Measurements from ENCODE around the gene CACNA1F. TPM values are rescaled to one million over a fixed set of nuclear protein-coding genes. Genes with fewer than 3 reads are reported as not detected.

The CACNA1F gene
- total and polyA plus RNA-seq, 9 of the 15 experiments (the other 6 are each of a cell fraction or from before 2014, with no cell fraction given): under 0.01 to 0.41 (median 0.03) TPM; not detected in 3

DNA sequence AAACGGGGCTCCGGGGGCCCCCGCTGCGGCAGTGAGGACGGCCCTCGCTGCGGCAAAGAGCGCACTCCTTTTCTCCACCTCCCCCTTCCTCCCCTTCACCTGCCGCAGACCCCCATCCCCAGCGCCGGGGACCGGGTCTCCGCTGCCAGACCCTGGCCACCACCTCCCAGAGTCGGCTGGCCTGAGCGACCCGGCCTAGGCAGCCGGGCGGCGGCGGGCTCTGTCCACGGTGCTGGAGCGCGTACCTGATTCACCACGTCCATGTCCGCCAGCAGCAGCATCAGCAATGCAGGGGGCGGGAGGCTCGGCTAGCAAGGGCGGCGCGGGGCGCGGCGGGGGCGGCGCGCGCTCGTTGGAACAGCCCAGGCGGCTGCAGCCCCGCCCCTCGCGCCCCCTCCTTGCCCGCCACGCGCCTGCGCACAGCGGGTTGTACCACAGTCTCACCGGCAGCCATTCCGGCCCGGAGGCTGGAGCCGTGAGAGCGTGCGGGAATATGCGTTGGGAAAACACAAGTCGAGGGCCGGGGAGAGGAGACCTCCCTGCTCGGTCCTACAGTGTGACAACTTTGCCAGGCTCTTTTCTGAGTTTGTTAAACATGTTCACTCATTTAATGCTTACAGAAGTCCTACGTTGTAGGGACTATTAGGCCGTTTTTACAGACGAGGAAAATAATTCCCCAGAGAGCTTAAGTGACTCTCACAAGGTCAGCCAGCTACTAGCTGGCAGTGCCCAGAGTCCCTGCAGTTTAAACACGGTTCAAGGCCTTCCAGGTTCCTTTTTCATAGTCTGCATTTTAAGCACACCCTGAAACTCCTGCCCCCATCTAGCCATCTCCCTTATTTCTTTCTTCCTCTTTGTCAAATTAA is 33.0 kb downstream of the CACNA1F start, which contains the start of gene SYP (continued):
- TF ChIP-seq ZNF57 (CRISPR knock-in tag; IDR thresholded peaks at IDR 0.05) (no peak), NR2F6 (CRISPR knock-in tag; IDR thresholded peaks at IDR 0.05) (no peak), BCL6 (CRISPR knock-in tag; IDR thresholded peaks at IDR 0.05) (peak; percentile 45; the same call in 1 of the 2 replicates), ZNF174 (CRISPR knock-in tag; IDR thresholded peaks at IDR 0.05) (no peak), IFI16 (CRISPR knock-in tag; IDR thresholded peaks at IDR 0.05) (no peak), GTF2E2 (tag; IDR thresholded peaks at IDR 0.05) (peak; percentile 55; the same call in 1 of the 2 replicates), KDM2B (CRISPR knock-in tag; IDR thresholded peaks at IDR 0.05) (no peak), ZNF175 (CRISPR knock-in tag; IDR thresholded peaks at IDR 0.05; ENCODE audit: low read depth) (0 out of 2 replicates have a peak, but pooled peaks have one; percentile 32), MIER1 (IDR thresholded peaks at IDR 0.05; ENCODE audit: low read depth) (peak; percentile 91), BMI1 (IDR thresholded peaks at IDR 0.05; ENCODE audit: low read length) (no peak), ZNF232 (CRISPR knock-in tag; IDR thresholded peaks at IDR 0.05) (peak; percentile 71; the same call in 1 of the 2 replicates), MED1 (CRISPR knock-in tag; IDR thresholded peaks at IDR 0.05; ENCODE audit: borderline replicate concordance) (no peak), ESRRA (IDR thresholded peaks at IDR 0.05; ENCODE audit: borderline replicate concordance, low read depth) (peak; percentile 67), E4F1 (CRISPR knock-in tag; IDR thresholded peaks at IDR 0.05; ENCODE audit: borderline replicate concordance) (no peak), CREB1 (IDR thresholded peaks at IDR 0.05) (no peak), CREB1 (CRISPR knock-in tag; IDR thresholded peaks at IDR 0.05) (peak; percentile 75; the same call in 1 of the 2 replicates), ZFP36 (IDR thresholded peaks at IDR 0.05; ENCODE audit: low read depth, low read length, partially characterized antibody) (peak; percentile 14), RFX1 (IDR thresholded peaks at IDR 0.05) (no peak), KHSRP (IDR thresholded peaks at IDR 0.05) (no peak)
- TF ChIP-seq, protein P1, sequence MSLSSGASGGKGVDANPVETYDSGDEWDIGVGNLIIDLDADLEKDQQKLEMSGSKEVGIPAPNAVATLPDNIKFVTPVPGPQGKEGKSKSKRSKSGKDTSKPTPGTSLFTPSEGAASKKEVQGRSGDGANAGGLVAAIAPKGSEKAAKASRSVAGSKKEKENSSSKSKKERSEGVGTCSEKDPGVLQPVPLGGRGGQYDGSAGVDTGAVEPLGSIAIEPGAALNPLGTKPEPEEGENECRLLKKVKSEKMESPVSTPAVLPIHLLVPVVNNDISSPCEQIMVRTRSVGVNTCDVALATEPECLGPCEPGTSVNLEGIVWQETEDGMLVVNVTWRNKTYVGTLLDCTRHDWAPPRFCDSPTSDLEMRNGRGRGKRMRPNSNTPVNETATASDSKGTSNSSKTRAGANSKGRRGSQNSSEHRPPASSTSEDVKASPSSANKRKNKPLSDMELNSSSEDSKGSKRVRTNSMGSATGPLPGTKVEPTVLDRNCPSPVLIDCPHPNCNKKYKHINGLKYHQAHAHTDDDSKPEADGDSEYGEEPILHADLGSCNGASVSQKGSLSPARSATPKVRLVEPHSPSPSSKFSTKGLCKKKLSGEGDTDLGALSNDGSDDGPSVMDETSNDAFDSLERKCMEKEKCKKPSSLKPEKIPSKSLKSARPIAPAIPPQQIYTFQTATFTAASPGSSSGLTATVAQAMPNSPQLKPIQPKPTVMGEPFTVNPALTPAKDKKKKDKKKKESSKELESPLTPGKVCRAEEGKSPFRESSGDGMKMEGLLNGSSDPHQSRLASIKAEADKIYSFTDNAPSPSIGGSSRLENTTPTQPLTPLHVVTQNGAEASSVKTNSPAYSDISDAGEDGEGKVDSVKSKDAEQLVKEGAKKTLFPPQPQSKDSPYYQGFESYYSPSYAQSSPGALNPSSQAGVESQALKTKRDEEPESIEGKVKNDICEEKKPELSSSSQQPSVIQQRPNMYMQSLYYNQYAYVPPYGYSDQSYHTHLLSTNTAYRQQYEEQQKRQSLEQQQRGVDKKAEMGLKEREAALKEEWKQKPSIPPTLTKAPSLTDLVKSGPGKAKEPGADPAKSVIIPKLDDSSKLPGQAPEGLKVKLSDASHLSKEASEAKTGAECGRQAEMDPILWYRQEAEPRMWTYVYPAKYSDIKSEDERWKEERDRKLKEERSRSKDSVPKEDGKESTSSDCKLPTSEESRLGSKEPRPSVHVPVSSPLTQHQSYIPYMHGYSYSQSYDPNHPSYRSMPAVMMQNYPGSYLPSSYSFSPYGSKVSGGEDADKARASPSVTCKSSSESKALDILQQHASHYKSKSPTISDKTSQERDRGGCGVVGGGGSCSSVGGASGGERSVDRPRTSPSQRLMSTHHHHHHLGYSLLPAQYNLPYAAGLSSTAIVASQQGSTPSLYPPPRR (CRISPR knock-in tag; IDR thresholded peaks at IDR 0.05; ENCODE audit: borderline replicate concordance): peak; percentile 96; the same call in 1 of the 2 replicates
- TF ChIP-seq, protein P2, sequence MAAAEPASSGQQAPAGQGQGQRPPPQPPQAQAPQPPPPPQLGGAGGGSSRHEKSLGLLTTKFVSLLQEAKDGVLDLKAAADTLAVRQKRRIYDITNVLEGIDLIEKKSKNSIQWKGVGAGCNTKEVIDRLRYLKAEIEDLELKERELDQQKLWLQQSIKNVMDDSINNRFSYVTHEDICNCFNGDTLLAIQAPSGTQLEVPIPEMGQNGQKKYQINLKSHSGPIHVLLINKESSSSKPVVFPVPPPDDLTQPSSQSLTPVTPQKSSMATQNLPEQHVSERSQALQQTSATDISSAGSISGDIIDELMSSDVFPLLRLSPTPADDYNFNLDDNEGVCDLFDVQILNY (CRISPR knock-in tag; IDR thresholded peaks at IDR 0.05): peak; percentile 90; the same call in 1 of the 2 replicates
